GM10248 (cell line): Measurements from ENCODE around the gene ZNF507.

ENCODE experiments used
- CTCF ChIA-PET: fragments of 300-600 bp; sonication (Branson Sonifier 250); formaldehyde crosslinking; extraction: SDS; loops from one replicate; lab custom pipeline; 2021; ENCODE audit warnings: antibody characterized with exemption; lab: Yijun Ruan, JAX
- POLR2A ChIA-PET: fragments of 350-650 bp; sonication (Branson Sonifier 250); formaldehyde crosslinking; extraction: SDS; loops from one replicate; lab custom pipeline; 2020; ENCODE audit warnings: antibody characterized with exemption; lab: Yijun Ruan, JAX
- DNase-seq: peaks from one replicate; pipeline ENCODE4 v3.0.0; 2012; ENCODE audit errors: extremely low spot score
- CTCF ChIP-seq: IDR thresholded peaks from 2 replicates; pipeline ENCODE4 v1.5.1; 2012; ENCODE audit warnings: mild to moderate bottlenecking, low read depth; ENCODE audit errors: extremely low read depth, missing control alignments, control extremely low read depth

The ZNF507 gene

DNA sequence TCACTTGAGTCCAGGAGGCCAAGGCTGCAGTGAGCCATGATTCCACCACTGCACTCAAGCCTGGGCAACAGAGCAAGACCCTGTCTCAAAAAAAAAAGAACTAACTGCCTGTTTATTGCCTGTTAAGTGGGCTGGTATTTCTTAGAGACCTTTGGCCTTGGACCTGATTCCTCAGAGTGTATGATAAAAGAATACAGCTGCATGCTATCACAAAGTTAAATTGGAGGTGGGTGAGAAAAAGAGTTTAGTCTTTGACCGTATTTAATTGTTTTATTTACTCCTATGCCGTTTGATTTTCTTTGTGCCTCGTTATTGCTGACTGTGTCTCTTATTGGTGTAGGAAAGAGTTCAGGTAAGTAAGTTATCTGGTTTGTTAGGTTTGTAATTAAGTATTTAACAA lies 34.9 kb downstream of the ZNF507 start:
- CTCF ChIA-PET: no interaction called here

DNA sequence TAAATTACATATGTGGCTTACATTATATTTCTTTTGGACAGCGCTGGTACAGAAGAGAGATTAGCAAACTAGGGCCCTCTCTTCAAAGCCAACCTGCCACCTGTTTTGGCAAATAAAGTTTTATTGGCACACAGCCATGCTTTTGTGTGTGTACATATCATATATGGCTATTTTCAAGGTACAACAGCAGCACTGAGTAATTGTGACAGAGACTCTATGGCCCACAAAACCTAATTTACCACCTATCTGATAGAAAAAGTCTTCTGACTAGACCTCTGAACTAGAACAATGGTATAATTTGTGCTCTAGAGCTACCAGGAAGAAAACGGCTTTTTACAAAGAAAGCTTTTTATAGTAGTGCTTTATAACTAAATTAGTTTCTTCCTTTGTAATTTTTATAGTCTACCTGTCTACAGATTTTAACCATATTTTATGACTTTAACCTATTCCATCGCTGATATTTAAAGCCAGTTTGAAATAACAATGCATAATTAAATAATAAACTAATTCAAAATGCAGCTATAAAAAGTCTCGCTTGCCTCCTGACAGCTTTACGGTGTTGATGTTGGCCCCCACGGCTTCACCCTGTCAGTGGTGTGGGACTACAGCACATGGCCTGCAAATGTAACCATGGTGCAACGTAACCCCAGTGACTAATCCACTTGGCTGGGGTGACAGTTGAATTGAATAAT lies 42.4 kb downstream of the ZNF507 start:
- CTCF ChIA-PET: interaction anchor here (1.1 to 1.5 kb wide), 3 partner anchors 8 to 13 kb away, joined by 3 to 6 read pairs (median 4); no protein-coding TSS in a partner anchor
- POLR2A ChIA-PET: interaction anchor here (0.7 kb wide), 1 partner anchor 17 kb away, joined by 4 read pairs; no protein-coding TSS in a partner anchor
- no peak for TF ChIP-seq CTCF
- DNase-seq: no peak

More for the DNA sequence above, 34.9 kb downstream of the ZNF507 start:
- TF ChIP-seq CTCF: no peak
- no peak for DNase-seq
- POLR2A ChIA-PET: no interaction called here

GRCh38 chr19:32388393-32388855 lies 43.0 kb downstream of the ZNF507 start:
- no peak for DNase-seq
- POLR2A ChIA-PET: interaction anchor here (0.6 to 0.7 kb wide), 2 partner anchors 15 to 16 kb away, joined by 4 read pairs; no protein-coding TSS in a partner anchor
- CTCF ChIA-PET: interaction anchor here (1.5 kb wide), 1 partner anchor 14 kb away, joined by 6 read pairs; no protein-coding TSS in a partner anchor
- TF ChIP-seq CTCF: no peak

GRCh38 chr19:32392901-32393300 lies 47.5 kb downstream of the ZNF507 start:
- no peak for TF ChIP-seq CTCF
- ChIA-PET CTCF (interaction anchor here (1.4 kb wide), 1 partner anchor 11 kb away, joined by 3 read pairs; no protein-coding TSS in a partner anchor), POLR2A (no interaction called here)
- no peak for DNase-seq

DNA sequence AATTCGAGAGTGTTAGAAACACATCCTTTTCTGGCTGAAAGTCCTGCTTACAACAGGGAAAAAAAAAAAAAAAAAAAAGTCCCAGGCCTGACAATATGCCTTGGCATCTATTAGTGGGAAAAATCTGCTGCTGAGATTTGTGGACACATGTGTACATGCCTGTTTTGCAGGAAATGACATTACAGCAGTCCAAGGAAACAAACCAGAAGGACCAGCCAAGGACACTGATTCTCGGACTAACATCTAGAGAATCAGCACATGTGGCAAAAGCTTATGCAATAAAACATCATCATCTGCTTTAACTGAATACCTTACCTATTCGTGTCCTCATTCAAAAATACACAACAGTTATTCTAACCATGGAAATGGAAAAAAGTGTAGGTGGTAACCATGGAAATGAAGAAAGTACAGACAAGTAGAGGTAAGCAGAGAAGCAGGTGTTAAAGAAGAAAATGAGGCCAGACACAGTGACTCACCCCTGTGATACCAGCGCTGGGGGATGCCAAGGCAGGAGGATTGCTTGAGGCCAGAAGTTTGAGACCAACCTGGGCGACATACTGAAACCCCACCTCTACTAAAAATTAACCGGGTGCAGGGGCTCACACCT lies 50.7 kb downstream of the ZNF507 start:
- no peak for TF ChIP-seq CTCF
- no peak for DNase-seq
- CTCF ChIA-PET: interaction anchor here (1.3 to 1.8 kb wide), 2 partner anchors 9 kb away, joined by 3 to 4 read pairs; partner anchors contain the start of gene DPY19L3
- POLR2A ChIA-PET: no interaction called here

DNA sequence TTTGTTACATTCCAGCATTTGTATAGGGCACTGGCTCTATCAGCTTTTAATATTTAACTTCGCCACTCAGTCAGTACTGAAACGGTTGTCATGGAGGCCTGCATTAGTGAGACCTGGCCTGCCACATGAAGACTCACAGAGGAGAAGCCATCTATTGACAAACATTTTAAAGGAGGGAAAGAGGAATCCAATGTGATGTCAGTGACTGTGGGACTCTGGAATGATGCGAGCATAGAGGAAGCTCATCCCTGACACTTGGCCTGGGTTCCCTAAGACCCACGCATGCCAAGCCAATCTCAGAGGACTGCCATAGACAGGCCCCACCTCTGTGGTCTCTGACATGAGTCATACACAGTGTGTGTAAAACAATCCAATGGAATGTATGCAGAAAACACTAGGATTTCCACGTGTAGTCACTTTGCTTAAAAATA lies 52.3 kb downstream of the ZNF507 start:
- CTCF ChIA-PET: interaction anchor here (1.3 kb wide), 1 partner anchor 8 kb away, joined by 3 read pairs; the partner anchor contains the start of gene DPY19L3
- no peak for DNase-seq
- TF ChIP-seq CTCF: no peak
- POLR2A ChIA-PET: no interaction called here
